Osteocyte (in vitro differentiated cells): ENCODE measurements around the gene ELOB. TPM values are rescaled to one million over a fixed set of nuclear protein-coding genes. Genes with fewer than 3 reads are reported as not detected.

Experiments
- DNase-seq: peaks from one replicate; pipeline ENCODE4 v3.0.0; 2021; ENCODE audit warnings: mixed read lengths; ENCODE audit not compliant: unreplicated experiment; ENCODE audit errors: extremely low spot score
- H3K27ac Mint-ChIP-seq: one replicate; pipeline ENCODE4 v1.8.0; 2021; ENCODE audit warnings: mild to moderate bottlenecking, mixed read lengths; ENCODE audit not compliant: unreplicated experiment
- H3K27me3 Mint-ChIP-seq: one replicate; pipeline ENCODE4 v1.8.0; 2021; ENCODE audit warnings: mixed read lengths; ENCODE audit not compliant: unreplicated experiment
- H3K36me3 Mint-ChIP-seq: one replicate; pipeline ENCODE4 v1.8.0; 2021; ENCODE audit warnings: mixed read lengths; ENCODE audit not compliant: unreplicated experiment
- H3K4me1 Mint-ChIP-seq: one replicate; pipeline ENCODE4 v1.8.0; 2021; ENCODE audit warnings: mixed read lengths; ENCODE audit not compliant: unreplicated experiment
- H3K4me3 Mint-ChIP-seq: one replicate; pipeline ENCODE4 v1.8.0; 2021; ENCODE audit warnings: mild to moderate bottlenecking, moderate library complexity, mixed read lengths; ENCODE audit not compliant: unreplicated experiment
- H3K9me3 Mint-ChIP-seq: one replicate; pipeline ENCODE4 v1.8.0; 2021; ENCODE audit warnings: mixed read lengths; ENCODE audit not compliant: unreplicated experiment
- CTCF ChIP-seq: fragments of 200-600 bp; sonication (generic); IDR thresholded peaks from 2 replicates; pipeline ENCODE4 v1.5.0; 2021; ENCODE audit warnings: antibody characterized with exemption, mild to moderate bottlenecking, moderate library complexity
- total RNA-seq: library from RNA; stranded (reverse); gene quantifications from 2 replicates; pipeline ENCODE4 v1.2.1, GENCODE V29; 2021

ELOB gene
- total RNA-seq, 1 donor from 2014 or later: 287 TPM

- H3K9me3 Mint-ChIP-seq: no peaks in the 10 kb centered on the region
- no peaks in the 10 kb centered on the region for H3K36me3 Mint-ChIP-seq
- no peak overlapping the region for H3K4me3 Mint-ChIP-seq
- TF ChIP-seq CTCF: no peak
- peaks cover 16% of the 10 kb centered on the region for H3K27me3 Mint-ChIP-seq
- DNase-seq: peak; percentile 49
- H3K27ac Mint-ChIP-seq: no peak overlapping the region
- H3K4me1 Mint-ChIP-seq: no peaks in the 10 kb centered on the region
Measured at GRCh38 chr16:2822158-2822495, 45.0 kb upstream of the ELOB start.

GRCh38 chr16:2821487-2822157 is 44.5 kb upstream of the ELOB start:
- Mint-ChIP-seq H3K4me1 (no peaks in the 10 kb centered on the region), H3K27me3 (peaks cover 16% of the 10 kb centered on the region), H3K27ac (no peak overlapping the region), H3K4me3 (no peak overlapping the region), H3K36me3 (no peaks in the 10 kb centered on the region), H3K9me3 (no peaks in the 10 kb centered on the region)
- DNase-seq: peak; percentile 40
- no peak for TF ChIP-seq CTCF

GRCh38 chr16:2820836-2821486 is 43.9 kb upstream of the ELOB start:
- Mint-ChIP-seq H3K27ac (no peak overlapping the region), H3K4me1 (no peaks in the 10 kb centered on the region), H3K9me3 (no peaks in the 10 kb centered on the region), H3K4me3 (no peak overlapping the region), H3K27me3 (peaks cover 17% of the 10 kb centered on the region), H3K36me3 (no peaks in the 10 kb centered on the region)
- no peak for TF ChIP-seq CTCF
- no peak for DNase-seq

- H3K36me3 Mint-ChIP-seq: no peaks in the 10 kb centered on the region
- DNase-seq: peak; percentile 75
- H3K4me3 Mint-ChIP-seq: no peak overlapping the region
- no peaks in the 10 kb centered on the region for H3K4me1 Mint-ChIP-seq
- H3K27me3 Mint-ChIP-seq: peaks cover 24% of the 10 kb centered on the region
- H3K9me3 Mint-ChIP-seq: no peaks in the 10 kb centered on the region
- no peak overlapping the region for H3K27ac Mint-ChIP-seq
- TF ChIP-seq CTCF: no peak
Measured at GRCh38 chr16:2819939-2820835, 43.1 kb upstream of the ELOB start.
